HG03064 (cell line): ENCODE results near the gene CAMP.
A peak's percentile ranks its signal among the peaks of the same experiment; 100 is the strongest.
"Not testable (repeated sequence)": the region's sequence is repeated elsewhere in the genome, so short reads cannot be mapped to it uniquely, and the experiment has no call there.

Experiments
- ATAC-seq: cut with Tn5 transposase; IDR thresholded peaks from one replicate; pipeline ENCODE4 v1.9.1; 2021; ENCODE audit warnings: low read depth; ENCODE audit not compliant: unreplicated experiment

CAMP gene, protein sequence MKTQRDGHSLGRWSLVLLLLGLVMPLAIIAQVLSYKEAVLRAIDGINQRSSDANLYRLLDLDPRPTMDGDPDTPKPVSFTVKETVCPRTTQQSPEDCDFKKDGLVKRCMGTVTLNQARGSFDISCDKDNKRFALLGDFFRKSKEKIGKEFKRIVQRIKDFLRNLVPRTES

GRCh38 chr3:48222616-48223513 is at the start of gene CAMP:
TSS of gene CAMP (plus strand) at chr3:48223495. CDS start at chr3:48223512, 17 bp downstream.
- peak; percentile 53 for ATAC-seq

GRCh38 chr3:48178072-48178471 is 45.2 kb upstream of the CAMP start:
- ATAC-seq: no peak

DNA sequence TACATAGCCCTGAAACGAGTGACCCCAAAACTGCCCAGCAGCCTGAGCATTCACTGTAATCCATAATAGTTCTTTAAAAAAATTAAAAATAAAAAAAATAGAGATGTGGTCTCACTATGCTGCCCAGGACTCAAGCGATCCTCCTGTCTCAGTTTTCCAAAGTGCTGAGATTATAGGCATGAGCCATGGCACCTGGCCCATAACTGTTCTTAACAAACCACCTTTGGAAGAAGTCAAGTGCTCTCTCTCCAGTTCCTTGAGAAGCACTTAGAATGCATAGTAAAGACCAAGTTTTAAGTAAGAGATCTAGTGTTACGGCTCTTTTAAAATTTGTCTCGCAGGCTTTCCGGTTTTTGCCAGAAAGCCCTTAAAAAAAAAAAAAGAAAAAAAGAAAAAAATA is 43.3 kb upstream of the CAMP start:
- no peak for ATAC-seq

DNA sequence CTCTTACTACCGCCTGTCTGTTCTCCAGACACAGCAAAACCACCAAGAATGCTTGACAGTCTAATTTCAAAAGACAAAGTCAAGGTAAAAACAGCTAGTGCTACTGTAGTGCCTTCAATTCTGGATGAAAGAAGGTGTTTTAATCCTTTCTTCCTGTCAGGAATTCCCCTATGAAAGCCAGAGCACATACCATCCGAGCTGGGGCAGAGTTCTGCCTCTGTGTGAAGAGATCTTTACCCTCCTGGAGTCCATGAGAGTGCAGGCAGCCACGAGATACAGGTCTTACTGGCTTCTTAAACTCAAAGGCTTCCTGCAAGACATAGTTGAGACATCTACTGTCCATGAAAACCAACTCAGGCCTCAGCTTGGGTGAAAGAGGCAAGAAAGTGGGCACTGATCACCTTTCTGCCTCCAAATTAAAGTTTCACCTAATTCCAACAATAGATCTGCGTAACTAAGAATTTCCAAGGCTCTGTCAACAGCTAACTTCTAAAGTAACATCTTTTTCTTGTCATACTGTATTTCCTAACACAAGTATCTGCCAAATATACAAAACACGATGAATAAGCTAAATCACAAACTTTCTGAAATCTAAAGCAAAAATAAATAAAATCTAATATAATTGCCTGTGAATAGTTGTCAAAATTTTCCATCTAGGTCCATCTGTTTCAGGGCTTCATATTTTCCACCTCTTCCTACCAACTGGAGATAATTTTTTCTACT is 42.6 kb upstream of the CAMP start:
- ATAC-seq: no peak

GRCh38 chr3:48184299-48184698 is 39.0 kb upstream of the CAMP start:
- no peak for ATAC-seq

- no peak for ATAC-seq
Measured at GRCh38 chr3:48185129-48185528, 38.2 kb upstream of the CAMP start.

DNA sequence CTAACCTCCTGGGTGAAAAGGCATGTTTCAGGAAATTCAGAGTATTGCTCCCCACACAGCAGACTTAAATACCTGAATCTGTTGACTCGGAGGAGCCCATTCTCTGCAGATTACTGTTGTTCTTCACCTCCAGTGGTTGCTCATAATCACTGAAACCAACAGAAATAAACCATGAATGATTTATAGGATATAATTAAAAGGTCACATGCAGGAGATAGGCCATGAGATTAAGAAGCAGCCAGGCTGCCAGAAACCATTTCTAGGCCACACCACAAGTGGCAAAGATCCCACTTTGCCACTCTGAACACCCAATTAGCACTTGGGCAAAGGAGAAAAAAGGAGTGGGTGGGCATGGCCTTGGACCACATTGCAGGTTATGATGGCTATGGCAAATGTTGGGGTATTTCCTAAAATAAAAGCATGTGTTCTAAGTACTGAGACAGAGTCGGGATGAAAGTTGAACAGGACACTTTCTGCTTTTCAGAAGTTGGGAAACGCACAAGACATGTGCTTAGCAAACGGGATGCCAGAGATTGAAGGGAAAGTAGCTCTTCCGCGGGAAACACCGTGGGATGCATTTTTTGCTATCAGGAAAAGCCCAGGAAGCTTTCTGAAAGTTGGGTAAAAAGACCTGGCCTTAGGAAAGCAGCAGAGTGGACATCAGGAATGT is 36.5 kb upstream of the CAMP start:
- ATAC-seq: no peak

GRCh38 chr3:48187301-48187578 is 36.1 kb upstream of the CAMP start:
- ATAC-seq: no peak

- peak; percentile 39 for ATAC-seq
Measured at GRCh38 chr3:48187579-48188265, 35.6 kb upstream of the CAMP start.

- ATAC-seq: peak; percentile 91
Measured at GRCh38 chr3:48188266-48189201, 34.8 kb upstream of the CAMP start, which contains the start of gene CDC25A. TSS of gene CDC25A (minus strand) at chr3:48188417. CDS start at chr3:48187947, 470 bp downstream.

- ATAC-seq: no peak
Measured at GRCh38 chr3:48189321-48189720, 34.0 kb upstream of the CAMP start.

GRCh38 chr3:48190911-48191310 is 32.4 kb upstream of the CAMP start:
- no peak for ATAC-seq

- no peak for ATAC-seq
Measured at GRCh38 chr3:48194446-48195071, 28.7 kb upstream of the CAMP start.

DNA sequence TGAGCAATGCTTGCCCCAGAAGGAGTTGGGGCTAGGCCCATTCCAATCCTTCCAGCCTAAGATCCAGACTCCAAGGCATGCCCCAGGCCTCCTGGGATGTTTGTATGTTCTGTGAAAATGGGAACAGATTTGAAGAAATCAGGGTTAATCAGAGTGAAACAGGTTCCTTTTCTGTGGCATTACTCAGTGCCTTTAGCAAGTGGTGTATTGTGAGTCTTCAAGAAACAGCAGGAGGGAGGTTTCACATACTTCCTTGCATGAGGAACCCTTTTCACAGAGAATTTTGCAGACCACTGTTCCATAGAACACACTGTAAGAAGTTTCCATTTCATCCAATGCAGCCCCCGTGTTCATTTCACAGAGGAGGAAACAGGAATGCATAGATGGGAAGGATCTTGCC is 26.7 kb upstream of the CAMP start:
- no peak for ATAC-seq

GRCh38 chr3:48199117-48199516 is 24.2 kb upstream of the CAMP start:
- no peak for ATAC-seq

GRCh38 chr3:48202632-48203031 is 20.7 kb upstream of the CAMP start:
- ATAC-seq: no peak

DNA sequence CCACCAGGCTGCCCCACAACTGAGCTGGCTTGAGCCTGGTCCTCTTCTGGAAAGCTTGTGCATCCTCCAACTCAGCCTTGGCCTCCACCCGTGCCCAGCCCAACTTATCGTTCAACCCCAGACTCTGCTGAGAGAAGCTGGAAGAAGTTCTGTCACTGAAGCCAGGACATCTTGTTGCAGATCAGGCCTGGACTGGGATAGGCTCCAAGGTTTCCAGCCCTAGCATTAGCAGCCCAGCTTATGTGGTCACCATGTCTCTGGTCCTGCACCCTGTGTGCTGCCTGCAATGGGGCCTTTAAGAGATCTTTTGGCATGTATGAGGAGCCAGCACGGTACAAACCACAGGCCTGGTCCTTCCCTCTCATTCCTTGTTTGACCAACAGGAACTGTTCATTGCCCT is 15.2 kb upstream of the CAMP start:
- no peak for ATAC-seq

GRCh38 chr3:48209445-48209844 is 13.8 kb upstream of the CAMP start:
- ATAC-seq: no peak

GRCh38 chr3:48210534-48210933 is 12.8 kb upstream of the CAMP start:
- not testable (repeated sequence) for ATAC-seq
